Testis (tissue), 3 donors: ENCODE measurements around the gene MPDZ. TPM values are rescaled to one million over a fixed set of nuclear protein-coding genes. Genes with fewer than 3 reads are reported as not detected.

Source experiments
- DNase-seq: peaks from one replicate; pipeline ENCODE4 v3.0.0-alpha.2; 2019
- H3K27ac ChIP-seq, 2 donors: fragments of 200-600 bp; sonication (generic); one replicate each; pipeline ENCODE4 v1.5.1; 2019
- H3K27me3 ChIP-seq: fragments of 200-600 bp; sonication (generic); one replicate; pipeline ENCODE4 v1.5.1; 2019
- H3K36me3 ChIP-seq: fragments of 200-600 bp; sonication (generic); one replicate; pipeline ENCODE4 v1.5.1; 2017; ENCODE audit warnings: low read depth; ENCODE audit errors: missing control alignments
- H3K4me1 ChIP-seq: fragments of 200-600 bp; sonication (generic); one replicate; pipeline ENCODE4 v1.5.1; 2019
- H3K4me3 ChIP-seq, 2 donors: fragments of 200-600 bp; sonication (generic); one replicate each; pipeline ENCODE4 v1.5.1; 2017 to 2019
- H3K9me3 ChIP-seq: fragments of 200-600 bp; sonication (generic); one replicate; pipeline ENCODE4 v1.5.1; 2017
- POLR2A ChIP-seq: fragments of 450-650 bp; IDR thresholded peaks from one replicate; pipeline ENCODE4 v1.6.1; 2017; ENCODE audit warnings: antibody characterized with exemption, mild to moderate bottlenecking, moderate library complexity
- WGBS, 2 donors: methylation state at CpG; one replicate each; pipeline ENCODE4 v1.1.5; 2018; 5-methylcytosine and 5-hydroxymethylcytosine counted together
- intact Hi-C: fragments of 100-400 bp; cut with DNase I; formaldehyde crosslinking; loops from one replicate; pipeline ENCODE4 v1.15.1; 2023; ENCODE audit warnings: low total_unique reads
- polyA plus RNA-seq: library from polyadenylated mRNA; stranded (reverse); fragments of 350-450 nt; fragmentation: Illumina TruSeq; extraction: RNeasy Lipid Tissue Mini Kit (QIAGEN cat#74804); gene quantifications from one replicate; pipeline ENCODE4 v1.2.3, GENCODE V29; 2014; ENCODE audit warnings: low read depth, low replicate concordance; ENCODE audit not compliant: insufficient read depth
- total RNA-seq, 2 donors: library from RNA; depleted of rRNA; stranded (reverse); fragments of >200 nt; gene quantifications; one replicate each; pipeline ENCODE4 v1.2.3, GENCODE V29; 2016
- TF ChIP-seq, protein P1 (sequence below), 3 experiments: fragments of 450-650 bp in 2 of 3; fragments of 200-600 bp in 1 of 3; sonication (generic) in 1 of 3; IDR thresholded peaks; one replicate each; pipeline ENCODE4 v1.5.1; 2016 to 2019; ENCODE audit warnings: antibody characterized with exemption in 3 of 3, mild to moderate bottlenecking in 2 of 3, moderate library complexity in 1 of 3

The MPDZ gene
- total and polyA plus RNA-seq, 3 donors from 2014 or later, result 25.4 to 42.8 (median 38.2) TPM

DNA sequence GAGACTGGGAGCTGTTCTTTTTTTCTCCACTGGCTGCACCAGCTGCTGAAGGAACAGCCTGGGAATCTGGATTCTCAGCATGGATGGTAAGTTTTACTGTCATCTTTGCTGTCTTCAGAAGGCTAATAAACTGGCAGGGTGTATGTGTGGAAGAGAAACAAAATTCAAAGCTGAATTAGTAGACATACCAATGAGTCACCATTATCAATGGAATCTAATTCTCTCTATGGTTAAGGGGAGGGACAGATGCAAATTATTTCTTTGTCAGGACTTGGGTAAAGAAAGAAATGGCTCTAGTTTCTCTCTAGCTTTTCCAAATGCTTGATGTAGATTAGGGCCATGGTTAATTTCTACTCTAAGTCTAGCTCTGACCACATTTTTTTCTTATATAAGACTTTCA lies 154.2 kb downstream of the MPDZ start:
- no peaks in the 10 kb centered on the region for H3K4me1 ChIP-seq
- no peak overlapping the region for H3K4me3 ChIP-seq
- intact Hi-C loops, result no loop called here
- DNase-seq, result no peak
- TF ChIP-seq, protein P1, sequence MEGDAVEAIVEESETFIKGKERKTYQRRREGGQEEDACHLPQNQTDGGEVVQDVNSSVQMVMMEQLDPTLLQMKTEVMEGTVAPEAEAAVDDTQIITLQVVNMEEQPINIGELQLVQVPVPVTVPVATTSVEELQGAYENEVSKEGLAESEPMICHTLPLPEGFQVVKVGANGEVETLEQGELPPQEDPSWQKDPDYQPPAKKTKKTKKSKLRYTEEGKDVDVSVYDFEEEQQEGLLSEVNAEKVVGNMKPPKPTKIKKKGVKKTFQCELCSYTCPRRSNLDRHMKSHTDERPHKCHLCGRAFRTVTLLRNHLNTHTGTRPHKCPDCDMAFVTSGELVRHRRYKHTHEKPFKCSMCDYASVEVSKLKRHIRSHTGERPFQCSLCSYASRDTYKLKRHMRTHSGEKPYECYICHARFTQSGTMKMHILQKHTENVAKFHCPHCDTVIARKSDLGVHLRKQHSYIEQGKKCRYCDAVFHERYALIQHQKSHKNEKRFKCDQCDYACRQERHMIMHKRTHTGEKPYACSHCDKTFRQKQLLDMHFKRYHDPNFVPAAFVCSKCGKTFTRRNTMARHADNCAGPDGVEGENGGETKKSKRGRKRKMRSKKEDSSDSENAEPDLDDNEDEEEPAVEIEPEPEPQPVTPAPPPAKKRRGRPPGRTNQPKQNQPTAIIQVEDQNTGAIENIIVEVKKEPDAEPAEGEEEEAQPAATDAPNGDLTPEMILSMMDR (IDR thresholded peaks at IDR 0.05), result no peak
- TF ChIP-seq POLR2A, result no peak
- H3K9me3 ChIP-seq, result no peaks in the 10 kb centered on the region
- no peaks in the 10 kb centered on the region for H3K27me3 ChIP-seq
- no peak overlapping the region for H3K27ac ChIP-seq
- no peaks in the 10 kb centered on the region for H3K36me3 ChIP-seq

DNA sequence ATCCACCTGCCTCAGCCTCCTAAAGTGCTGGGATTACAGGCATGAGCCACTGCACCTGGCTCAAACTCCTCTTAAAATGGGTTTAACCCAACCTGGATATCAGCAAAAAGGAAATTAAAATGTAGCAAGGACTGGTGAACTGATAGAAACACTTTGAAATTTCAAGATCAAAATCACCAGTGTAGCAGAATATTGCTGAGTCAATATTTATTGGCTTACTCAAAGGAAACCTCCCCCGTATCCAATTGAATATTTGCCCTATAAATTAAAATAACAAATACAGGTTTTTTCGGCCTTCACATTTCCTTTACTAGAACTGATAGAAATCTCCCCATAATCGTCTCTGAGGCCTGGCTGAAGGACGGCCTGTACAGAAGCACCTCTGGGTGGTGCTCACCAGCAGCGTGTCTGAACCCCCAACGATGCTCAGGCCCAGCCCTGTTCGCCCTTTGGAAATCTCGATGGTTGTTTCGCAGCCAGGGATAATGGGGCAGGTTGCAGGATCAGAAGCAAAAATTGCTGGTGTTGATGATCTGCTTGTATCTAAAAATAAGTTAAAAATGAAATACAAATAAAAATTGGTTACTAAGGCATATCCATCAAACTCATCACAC lies 156.6 kb downstream of the MPDZ start:
- Histone ChIP-seq H3K27me3 (no peaks in the 10 kb centered on the region), H3K36me3 (no peaks in the 10 kb centered on the region), H3K4me1 (no peaks in the 10 kb centered on the region), H3K4me3 (no peak overlapping the region), H3K27ac (no peak overlapping the region), H3K9me3 (no peaks in the 10 kb centered on the region)
- no peak for TF ChIP-seq POLR2A
- TF ChIP-seq, protein P1 (IDR thresholded peaks at IDR 0.05), result no peak
- no peak for DNase-seq
- intact Hi-C loops, result no loop called here
- 91 to 95% methylated on average over 9 of the region's 9 CpGs for WGBS, 2 donors

- Histone ChIP-seq H3K36me3 (no peaks in the 10 kb centered on the region), H3K4me3 (no peak overlapping the region), H3K9me3 (no peaks in the 10 kb centered on the region), H3K27me3 (no peaks in the 10 kb centered on the region), H3K27ac (no peak overlapping the region), H3K4me1 (no peaks in the 10 kb centered on the region)
- TF ChIP-seq POLR2A, result no peak
- DNase-seq, result no peak
- intact Hi-C loops, result no loop called here
- WGBS, 2 donors, result 92 to 93% methylated on average over 2 of the region's 2 CpGs
These were observed 161.2 kb downstream of the MPDZ start for GRCh38 chr9:13118313-13118712.

DNA sequence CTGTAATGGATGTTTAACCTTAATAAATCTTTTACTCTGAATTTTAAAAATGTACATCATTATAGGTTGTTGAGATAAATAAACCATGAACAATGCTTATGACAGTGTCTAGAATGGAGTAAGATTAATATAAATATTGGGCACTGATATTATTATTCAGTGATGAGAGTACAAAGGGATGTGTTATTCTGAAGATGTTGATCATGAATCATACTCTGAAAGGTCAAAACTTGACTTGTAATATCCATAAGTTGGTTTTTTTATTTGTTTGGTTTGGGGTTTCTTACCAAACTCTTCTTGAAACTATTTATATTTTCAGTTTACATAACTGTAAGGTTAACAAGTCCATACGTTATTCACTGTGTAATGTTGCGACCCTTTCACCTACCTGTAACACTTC lies 163.2 kb downstream of the MPDZ start:
- H3K4me3 ChIP-seq, result no peak overlapping the region
- no peaks in the 10 kb centered on the region for H3K4me1 ChIP-seq
- H3K9me3 ChIP-seq, result no peaks in the 10 kb centered on the region
- DNase-seq, result no peak
- no peak overlapping the region for H3K27ac ChIP-seq
- intact Hi-C loops, result no loop called here
- 92 to 93% methylated on average over 2 of the region's 2 CpGs for WGBS, 2 donors
- no peaks in the 10 kb centered on the region for H3K27me3 ChIP-seq
- TF ChIP-seq POLR2A, result no peak
- TF ChIP-seq, protein P1 (IDR thresholded peaks at IDR 0.05), result no peak
- H3K36me3 ChIP-seq, result no peaks in the 10 kb centered on the region

DNA sequence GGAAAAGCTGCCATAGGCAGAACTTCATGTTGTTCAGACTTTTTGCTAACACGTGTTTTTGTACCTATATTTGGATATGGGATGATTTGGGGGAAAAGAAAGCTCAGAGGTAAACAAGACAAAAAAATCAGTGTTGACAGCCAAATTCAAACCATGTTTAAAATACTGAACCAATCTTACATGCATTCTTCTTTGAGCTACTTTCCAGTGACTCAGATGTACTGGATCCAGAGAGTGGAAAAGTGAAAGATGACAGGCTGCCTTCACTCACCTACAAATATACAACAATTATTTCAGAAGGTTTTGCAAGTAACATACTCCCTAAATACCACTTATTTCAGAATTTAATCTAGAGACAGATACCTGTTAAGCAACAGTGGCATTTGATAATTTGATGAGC lies 165.7 kb downstream of the MPDZ start:
- no peak for TF ChIP-seq POLR2A
- TF ChIP-seq, protein P1 (IDR thresholded peaks at IDR 0.05), result no peak
- 82 to 89% methylated on average over 1 of the region's 1 CpG for WGBS, 2 donors
- Histone ChIP-seq H3K27ac (no peak overlapping the region), H3K4me3 (no peak overlapping the region), H3K9me3 (no peaks in the 10 kb centered on the region), H3K4me1 (no peaks in the 10 kb centered on the region), H3K36me3 (no peaks in the 10 kb centered on the region), H3K27me3 (no peaks in the 10 kb centered on the region)
- DNase-seq, result no peak
- intact Hi-C loops, result no loop called here
